Measurements from ENCODE around the gene ZCCHC2. TPM values are rescaled to one million over a fixed set of nuclear protein-coding genes. Genes with fewer than 3 reads are reported as not detected.

The ZCCHC2 gene
- polyA plus RNA-seq, 1 donor (not counting 4 experiments of a cell fraction or from before 2014, with no cell fraction given): 12.9 TPM

GRCh38 chr18:62531931-62532330, 9.1 kb downstream of the ZCCHC2 start:
- H3K27me3 ChIP-seq (ENCODE audit: control insufficient read depth, extremely low read depth, insufficient read depth, low read length): no peaks in the 10 kb centered on the region
- dilution Hi-C loops (cut with MboI; ENCODE audit: extremely low pct_ligation_motif_present, low sequenced_read_pairs): no loop called here
- H3K4me3 ChIP-seq (ENCODE audit: control insufficient read depth in 2 of 3, extremely low read depth in 1 of 3, insufficient read depth in 2 of 3, low read depth in 1 of 3, low read length in 3 of 3): no peak overlapping the region
- FAIRE-seq (no peak), DNase-seq (ENCODE audit: low read depth, low spot score) (no peak)
- peaks cover 6% of the 10 kb centered on the region for H3K4me1 ChIP-seq (ENCODE audit: control insufficient read depth, extremely low read depth, insufficient read depth, low read length)
- H3K4me2 ChIP-seq (ENCODE audit: control insufficient read depth, extremely low read depth, insufficient read depth, low read depth, low read length): no peak overlapping the region
- H3K27ac ChIP-seq (ENCODE audit: control insufficient read depth, insufficient read depth, low read length): no peak overlapping the region
- no peaks in the 10 kb centered on the region for H4K20me1 ChIP-seq (ENCODE audit: control insufficient read depth, extremely low read depth, insufficient read depth, low read length)
- H3K9ac ChIP-seq (ENCODE audit: control insufficient read depth, extremely low read depth, insufficient read depth, low read length): no peak overlapping the region
- H3K9me1 ChIP-seq (ENCODE audit: control insufficient read depth, extremely low read depth, insufficient read depth, low read length): no peaks in the 10 kb centered on the region
- H3K79me2 ChIP-seq (ENCODE audit: control insufficient read depth, insufficient read depth, low read length): peaks cover 83% of the 10 kb centered on the region
- H2AFZ ChIP-seq (ENCODE audit: control insufficient read depth, low read length): no peak overlapping the region
- no peaks in the 10 kb centered on the region for H3K9me3 ChIP-seq (ENCODE audit: control insufficient read depth, low read depth, low read length)
- TF ChIP-seq CTCF (optimal IDR thresholded peaks at IDR 0.05 in 1 of 3, IDR thresholded peaks at IDR 0.05 in 1 of 3, conservative IDR thresholded peaks at IDR 0.05 in 1 of 3; ENCODE audit: extremely low read depth in 1 of 3, insufficient read depth in 2 of 3, low read length in 3 of 3) (no peak), EZH2 (IDR thresholded peaks at IDR 0.05; ENCODE audit: low read length) (no peak)
- H3K36me3 ChIP-seq (ENCODE audit: control insufficient read depth in 2 of 2, extremely low read depth in 1 of 2, insufficient read depth in 2 of 2, low read length in 2 of 2): peaks cover 0 to 1% of the 10 kb centered on the region in 2 experiments

- DNase-seq (ENCODE audit: low read depth, low spot score) (no peak), FAIRE-seq (no peak)
- Histone ChIP-seq H3K4me2 (ENCODE audit: control insufficient read depth, extremely low read depth, insufficient read depth, low read depth, low read length) (no peak overlapping the region), H3K79me2 (ENCODE audit: control insufficient read depth, insufficient read depth, low read length) (peaks cover 60% of the 10 kb centered on the region), H3K9me1 (ENCODE audit: control insufficient read depth, extremely low read depth, insufficient read depth, low read length) (no peaks in the 10 kb centered on the region), H2AFZ (ENCODE audit: control insufficient read depth, low read length) (no peak overlapping the region), H3K27me3 (ENCODE audit: control insufficient read depth, extremely low read depth, insufficient read depth, low read length) (no peaks in the 10 kb centered on the region), H3K9ac (ENCODE audit: control insufficient read depth, extremely low read depth, insufficient read depth, low read length) (no peak overlapping the region), H3K36me3 (ENCODE audit: control insufficient read depth in 2 of 2, extremely low read depth in 1 of 2, insufficient read depth in 2 of 2, low read length in 2 of 2) (peaks cover 0 to 6% of the 10 kb centered on the region in 2 experiments), H3K4me3 (ENCODE audit: control insufficient read depth in 2 of 3, extremely low read depth in 1 of 3, insufficient read depth in 2 of 3, low read depth in 1 of 3, low read length in 3 of 3) (no peak overlapping the region), H3K4me1 (ENCODE audit: control insufficient read depth, extremely low read depth, insufficient read depth, low read length) (peaks cover 23% of the 10 kb centered on the region), H3K9me3 (ENCODE audit: control insufficient read depth, low read depth, low read length) (no peaks in the 10 kb centered on the region), H4K20me1 (ENCODE audit: control insufficient read depth, extremely low read depth, insufficient read depth, low read length) (no peaks in the 10 kb centered on the region), H3K27ac (ENCODE audit: control insufficient read depth, insufficient read depth, low read length) (no peak overlapping the region)
- dilution Hi-C loops (cut with MboI; ENCODE audit: extremely low pct_ligation_motif_present, low sequenced_read_pairs): no loop called here
- TF ChIP-seq CTCF (optimal IDR thresholded peaks at IDR 0.05 in 1 of 3, IDR thresholded peaks at IDR 0.05 in 1 of 3, conservative IDR thresholded peaks at IDR 0.05 in 1 of 3; ENCODE audit: extremely low read depth in 1 of 3, insufficient read depth in 2 of 3, low read length in 3 of 3): no peak
Measured at GRCh38 chr18:62536005-62536404, 13.2 kb downstream of the ZCCHC2 start.
